GM23338 (cell line): Measurements from ENCODE around the gene FOCAD. TPM values are rescaled to one million over a fixed set of nuclear protein-coding genes. Genes with fewer than 3 reads are reported as not detected.

Experiments used
- ATAC-seq: fragments of 200-7000 bp; cut with Tn5 transposase; 3 replicates; pipeline ENCODE4 v1.9.1; 2020
- DNase-seq: peaks from one replicate; pipeline ENCODE4 v3.0.0-alpha.2; 2015; ENCODE audit warnings: low spot score
- H2AFZ ChIP-seq: fragments of 200-600 bp; sonication (generic); 2 replicates; pipeline ENCODE4 v1.8.0; 2016; ENCODE audit warnings: antibody characterized with exemption, mild to moderate bottlenecking, moderate library complexity
- H3F3A ChIP-seq: fragments of 200-600 bp; sonication (generic); replicated peaks from 2 replicates; pipeline ENCODE4 v1.8.0; 2017; ENCODE audit warnings: antibody characterized with exemption, mixed run types, low read depth
- H3K27ac ChIP-seq: fragments of 200-600 bp; sonication (generic); 2 replicates; pipeline ENCODE4 v1.6.1; 2016; ENCODE audit warnings: low read depth
- H3K27me3 ChIP-seq: fragments of 200-600 bp; sonication (generic); 2 replicates; pipeline ENCODE4 v1.8.0; 2016; ENCODE audit warnings: mild to moderate bottlenecking, mixed run types, moderate library complexity; ENCODE audit not compliant: insufficient read depth
- H3K36me3 ChIP-seq: fragments of 200-600 bp; sonication (generic); 2 replicates; pipeline ENCODE4 v1.8.0; 2016; ENCODE audit warnings: mild to moderate bottlenecking; ENCODE audit not compliant: insufficient read depth
- H3K4me1 ChIP-seq: fragments of 200-600 bp; sonication (generic); 2 replicates; pipeline ENCODE4 v1.8.0; 2016; ENCODE audit warnings: mild to moderate bottlenecking, moderate library complexity; ENCODE audit not compliant: insufficient read depth
- H3K4me2 ChIP-seq: fragments of 200-600 bp; sonication (generic); 2 replicates; pipeline ENCODE4 v1.7.1; 2017; ENCODE audit warnings: mixed run types
- H3K4me3 ChIP-seq: fragments of 200-600 bp; sonication (generic); 2 replicates; pipeline ENCODE4 v1.6.1; 2016; ENCODE audit warnings: mixed run types
- H3K79me2 ChIP-seq: fragments of 200-600 bp; sonication (generic); replicated peaks from 2 replicates; pipeline ENCODE4 v1.8.0; 2017; ENCODE audit warnings: mild to moderate bottlenecking; ENCODE audit not compliant: insufficient read depth
- H3K9me2 ChIP-seq: fragments of 200-600 bp; sonication (generic); 2 replicates; pipeline ENCODE4 v1.8.0; 2017; ENCODE audit not compliant: insufficient read depth
- H4K20me1 ChIP-seq: fragments of 200-600 bp; sonication (generic); replicated peaks from 2 replicates; pipeline ENCODE4 v1.8.0; 2017; ENCODE audit warnings: mild to moderate bottlenecking; ENCODE audit not compliant: insufficient read depth
- H3K27ac Mint-ChIP-seq: 2 replicates; pipeline ENCODE4 v1.8.0; 2020; ENCODE audit warnings: inconsistent platforms, mild to moderate bottlenecking, moderate library complexity, mixed read lengths
- H3K27me3 Mint-ChIP-seq: 3 replicates; pipeline ENCODE4 v1.8.0; 2022; ENCODE audit warnings: low read depth, mild to moderate bottlenecking, moderate library complexity, mixed read lengths, inconsistent platforms; ENCODE audit not compliant: insufficient read depth, poor library complexity
- H3K36me3 Mint-ChIP-seq: 3 replicates; pipeline ENCODE4 v1.8.0; 2021; ENCODE audit warnings: low read depth, mild to moderate bottlenecking, inconsistent platforms, moderate library complexity, mixed read lengths
- H3K4me1 Mint-ChIP-seq: 3 replicates; pipeline ENCODE4 v1.8.0; 2020; ENCODE audit warnings: mild to moderate bottlenecking, inconsistent platforms, mixed read lengths
- H3K4me3 Mint-ChIP-seq: 3 replicates; pipeline ENCODE4 v1.8.0; 2021; ENCODE audit warnings: moderate library complexity, mild to moderate bottlenecking, inconsistent platforms, mixed read lengths
- H3K9me3 Mint-ChIP-seq: 3 replicates; pipeline ENCODE4 v1.8.0; 2020; ENCODE audit warnings: moderate library complexity, mild to moderate bottlenecking, inconsistent platforms, mixed read lengths
- CREB1 ChIP-seq: fragments of 250-450 bp; sonication (Bioruptor Pico); IDR thresholded peaks from 2 replicates; pipeline ENCODE4 v1.5.0; 2020; ENCODE audit warnings: low read depth, mild to moderate bottlenecking, moderate library complexity
- EZH2 ChIP-seq: fragments of 200-600 bp; sonication (generic); IDR thresholded peaks from one replicate; pipeline ENCODE4 v1.8.0; 2017; ENCODE audit warnings: antibody characterized with exemption, mild to moderate bottlenecking, low read depth; ENCODE audit not compliant: unreplicated experiment
- EZH2phosphoT487 ChIP-seq: fragments of 200-600 bp; sonication (generic); IDR thresholded peaks from one replicate; pipeline ENCODE4 v1.8.1; 2018; ENCODE audit warnings: antibody characterized with exemption; ENCODE audit not compliant: unreplicated experiment
- JUNB ChIP-seq: IDR thresholded peaks from one replicate; pipeline ENCODE4 v1.6.1; 2016; ENCODE audit warnings: antibody characterized with exemption; ENCODE audit not compliant: unreplicated experiment
- NANOG ChIP-seq: IDR thresholded peaks from 2 replicates; pipeline ENCODE4 v1.6.1; 2016; ENCODE audit warnings: antibody characterized with exemption, borderline replicate concordance
- POLR2AphosphoS5 ChIP-seq: IDR thresholded peaks from 2 replicates; pipeline ENCODE4 v1.6.1; 2016; ENCODE audit warnings: antibody characterized with exemption, low read depth
- STAT1 ChIP-seq: IDR thresholded peaks from one replicate; pipeline ENCODE4 v1.6.1; 2016; ENCODE audit warnings: antibody characterized with exemption; ENCODE audit not compliant: unreplicated experiment
- ZNF114 ChIP-seq: fragments of 250-450 bp; sonication (Bioruptor Pico); IDR thresholded peaks from 2 replicates; pipeline ENCODE4 v1.5.0; 2020; ENCODE audit warnings: mild to moderate bottlenecking, moderate library complexity
- ZNF331 ChIP-seq: fragments of 250-450 bp; sonication (Bioruptor Pico); IDR thresholded peaks from 2 replicates; pipeline ENCODE4 v1.5.0; 2020; ENCODE audit warnings: low read depth, mild to moderate bottlenecking, moderate library complexity
- polyA plus RNA-seq: library from polyadenylated mRNA; unstranded; fragments of >200 nt; fragmentation: Nextera tagmentation; extraction: Ambion mirVana; gene quantifications from 2 replicates; pipeline ENCODE4 v1.2.1, GENCODE V29; 2016
- total RNA-seq: library from RNA; depleted of rRNA; stranded (reverse); fragments of >200 nt; shearing (Covaris generic); gene quantifications from 2 replicates; pipeline ENCODE4 v1.2.3, GENCODE V29; 2014
- TF ChIP-seq, protein P1 (sequence below): fragments of 250-450 bp; sonication (Bioruptor Pico); IDR thresholded peaks from 2 replicates; pipeline ENCODE4 v1.5.0; 2020; ENCODE audit warnings: mild to moderate bottlenecking, moderate library complexity
- TF ChIP-seq, protein P2 (sequence below): IDR thresholded peaks from 2 replicates; pipeline ENCODE4 v1.6.1; 2016; ENCODE audit warnings: antibody characterized with exemption
- TF ChIP-seq, protein P3 (sequence below): IDR thresholded peaks from one replicate; pipeline ENCODE4 v1.6.1; 2018; ENCODE audit warnings: antibody characterized with exemption; ENCODE audit not compliant: unreplicated experiment
- TF ChIP-seq, protein P4 (sequence below), 2 experiments: fragments of 200-600 bp in 1 of 2; sonication (generic) in 1 of 2; conservative IDR thresholded peaks; 2 replicates each; pipeline versions ENCODE4 v1.5.1 to v1.6.1; 2016 to 2017; ENCODE audit warnings: antibody characterized with exemption in 2 of 2, low read depth in 2 of 2, mild to moderate bottlenecking in 2 of 2, moderate library complexity in 1 of 2

The FOCAD gene
- total and polyA plus RNA-seq, 2 experiments from 2014 or later = 13.7 to 66.5 TPM

DNA sequence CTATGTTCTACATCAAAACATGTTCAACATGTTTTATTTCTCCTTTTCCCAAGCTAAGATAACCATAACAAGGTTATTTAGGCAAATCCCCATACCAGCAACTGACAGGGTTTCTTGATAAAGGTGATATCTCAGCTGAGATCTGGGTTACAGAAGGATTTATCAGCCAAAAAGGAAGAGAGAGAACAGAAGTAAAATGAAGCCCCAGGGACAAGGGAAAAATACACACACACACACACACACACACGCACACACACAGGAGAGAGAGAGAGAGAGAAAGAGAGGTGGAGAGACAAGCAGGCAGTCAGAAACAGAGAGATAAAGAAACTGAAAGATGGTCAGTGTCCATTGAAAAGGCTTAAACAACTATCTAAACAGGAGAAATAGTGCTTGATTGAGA, 42.0 kb upstream of the FOCAD start:
- H2AFZ ChIP-seq = no peak overlapping the region
- no peak overlapping the region for H3K27ac ChIP-seq
- H3K4me3 ChIP-seq = no peak overlapping the region
- H3F3A ChIP-seq = no peaks in the 10 kb centered on the region
- ATAC-seq = no peak
- H3K27ac Mint-ChIP-seq = no peak overlapping the region
- no peak for DNase-seq
- H3K4me2 ChIP-seq = no peak overlapping the region
- no peaks in the 10 kb centered on the region for H3K36me3 ChIP-seq
- H3K4me1 Mint-ChIP-seq = peaks cover 8% of the 10 kb centered on the region; the same call in 2 of the 3 replicates
- H3K9me3 Mint-ChIP-seq = no peaks in the 10 kb centered on the region
- no peaks in the 10 kb centered on the region for H4K20me1 ChIP-seq
- H3K9me2 ChIP-seq = no peaks in the 10 kb centered on the region
- H3K27me3 Mint-ChIP-seq = no peaks in the 10 kb centered on the region
- H3K36me3 Mint-ChIP-seq = no peaks in the 10 kb centered on the region
- no peaks in the 10 kb centered on the region for H3K79me2 ChIP-seq
- TF ChIP-seq, protein P1, sequence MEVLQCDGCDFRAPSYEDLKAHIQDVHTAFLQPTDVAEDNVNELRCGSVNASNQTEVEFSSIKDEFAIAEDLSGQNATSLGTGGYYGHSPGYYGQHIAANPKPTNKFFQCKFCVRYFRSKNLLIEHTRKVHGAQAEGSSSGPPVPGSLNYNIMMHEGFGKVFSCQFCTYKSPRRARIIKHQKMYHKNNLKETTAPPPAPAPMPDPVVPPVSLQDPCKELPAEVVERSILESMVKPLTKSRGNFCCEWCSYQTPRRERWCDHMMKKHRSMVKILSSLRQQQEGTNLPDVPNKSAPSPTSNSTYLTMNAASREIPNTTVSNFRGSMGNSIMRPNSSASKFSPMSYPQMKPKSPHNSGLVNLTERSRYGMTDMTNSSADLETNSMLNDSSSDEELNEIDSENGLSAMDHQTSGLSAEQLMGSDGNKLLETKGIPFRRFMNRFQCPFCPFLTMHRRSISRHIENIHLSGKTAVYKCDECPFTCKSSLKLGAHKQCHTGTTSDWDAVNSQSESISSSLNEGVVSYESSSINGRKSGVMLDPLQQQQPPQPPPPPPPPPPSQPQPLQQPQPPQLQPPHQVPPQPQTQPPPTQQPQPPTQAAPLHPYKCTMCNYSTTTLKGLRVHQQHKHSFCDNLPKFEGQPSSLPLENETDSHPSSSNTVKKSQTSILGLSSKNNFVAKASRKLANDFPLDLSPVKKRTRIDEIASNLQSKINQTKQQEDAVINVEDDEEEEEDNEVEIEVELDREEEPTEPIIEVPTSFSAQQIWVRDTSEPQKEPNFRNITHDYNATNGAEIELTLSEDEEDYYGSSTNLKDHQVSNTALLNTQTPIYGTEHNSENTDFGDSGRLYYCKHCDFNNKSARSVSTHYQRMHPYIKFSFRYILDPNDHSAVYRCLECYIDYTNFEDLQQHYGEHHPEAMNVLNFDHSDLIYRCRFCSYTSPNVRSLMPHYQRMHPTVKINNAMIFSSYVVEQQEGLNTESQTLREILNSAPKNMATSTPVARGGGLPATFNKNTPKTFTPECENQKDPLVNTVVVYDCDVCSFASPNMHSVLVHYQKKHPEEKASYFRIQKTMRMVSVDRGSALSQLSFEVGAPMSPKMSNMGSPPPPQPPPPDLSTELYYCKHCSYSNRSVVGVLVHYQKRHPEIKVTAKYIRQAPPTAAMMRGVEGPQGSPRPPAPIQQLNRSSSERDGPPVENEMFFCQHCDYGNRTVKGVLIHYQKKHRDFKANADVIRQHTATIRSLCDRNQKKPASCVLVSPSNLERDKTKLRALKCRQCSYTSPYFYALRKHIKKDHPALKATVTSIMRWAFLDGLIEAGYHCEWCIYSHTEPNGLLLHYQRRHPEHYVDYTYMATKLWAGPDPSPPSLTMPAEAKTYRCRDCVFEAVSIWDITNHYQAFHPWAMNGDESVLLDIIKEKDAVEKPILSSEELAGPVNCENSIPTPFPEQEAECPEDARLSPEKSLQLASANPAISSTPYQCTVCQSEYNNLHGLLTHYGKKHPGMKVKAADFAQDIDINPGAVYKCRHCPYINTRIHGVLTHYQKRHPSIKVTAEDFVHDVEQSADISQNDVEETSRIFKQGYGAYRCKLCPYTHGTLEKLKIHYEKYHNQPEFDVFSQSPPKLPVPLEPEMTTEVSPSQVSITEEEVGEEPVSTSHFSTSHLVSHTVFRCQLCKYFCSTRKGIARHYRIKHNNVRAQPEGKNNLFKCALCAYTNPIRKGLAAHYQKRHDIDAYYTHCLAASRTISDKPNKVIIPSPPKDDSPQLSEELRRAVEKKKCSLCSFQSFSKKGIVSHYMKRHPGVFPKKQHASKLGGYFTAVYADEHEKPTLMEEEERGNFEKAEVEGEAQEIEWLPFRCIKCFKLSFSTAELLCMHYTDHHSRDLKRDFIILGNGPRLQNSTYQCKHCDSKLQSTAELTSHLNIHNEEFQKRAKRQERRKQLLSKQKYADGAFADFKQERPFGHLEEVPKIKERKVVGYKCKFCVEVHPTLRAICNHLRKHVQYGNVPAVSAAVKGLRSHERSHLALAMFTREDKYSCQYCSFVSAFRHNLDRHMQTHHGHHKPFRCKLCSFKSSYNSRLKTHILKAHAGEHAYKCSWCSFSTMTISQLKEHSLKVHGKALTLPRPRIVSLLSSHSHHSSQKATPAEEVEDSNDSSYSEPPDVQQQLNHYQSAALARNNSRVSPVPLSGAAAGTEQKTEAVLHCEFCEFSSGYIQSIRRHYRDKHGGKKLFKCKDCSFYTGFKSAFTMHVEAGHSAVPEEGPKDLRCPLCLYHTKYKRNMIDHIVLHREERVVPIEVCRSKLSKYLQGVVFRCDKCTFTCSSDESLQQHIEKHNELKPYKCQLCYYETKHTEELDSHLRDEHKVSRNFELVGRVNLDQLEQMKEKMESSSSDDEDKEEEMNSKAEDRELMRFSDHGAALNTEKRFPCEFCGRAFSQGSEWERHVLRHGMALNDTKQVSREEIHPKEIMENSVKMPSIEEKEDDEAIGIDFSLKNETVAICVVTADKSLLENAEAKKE (CRISPR knock-in tag) = no peak
- TF ChIP-seq CREB1 (CRISPR knock-in tag) (no peak), POLR2AphosphoS5 (no peak), JUNB (no peak), EZH2 (no peak), NANOG (no peak), EZH2phosphoT487 (no peak), ZNF331 (CRISPR knock-in tag) (no peak), STAT1 (no peak), ZNF114 (no peak)
- TF ChIP-seq, protein P2, sequence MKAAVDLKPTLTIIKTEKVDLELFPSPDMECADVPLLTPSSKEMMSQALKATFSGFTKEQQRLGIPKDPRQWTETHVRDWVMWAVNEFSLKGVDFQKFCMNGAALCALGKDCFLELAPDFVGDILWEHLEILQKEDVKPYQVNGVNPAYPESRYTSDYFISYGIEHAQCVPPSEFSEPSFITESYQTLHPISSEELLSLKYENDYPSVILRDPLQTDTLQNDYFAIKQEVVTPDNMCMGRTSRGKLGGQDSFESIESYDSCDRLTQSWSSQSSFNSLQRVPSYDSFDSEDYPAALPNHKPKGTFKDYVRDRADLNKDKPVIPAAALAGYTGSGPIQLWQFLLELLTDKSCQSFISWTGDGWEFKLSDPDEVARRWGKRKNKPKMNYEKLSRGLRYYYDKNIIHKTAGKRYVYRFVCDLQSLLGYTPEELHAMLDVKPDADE = no peak
- TF ChIP-seq, protein P3, sequence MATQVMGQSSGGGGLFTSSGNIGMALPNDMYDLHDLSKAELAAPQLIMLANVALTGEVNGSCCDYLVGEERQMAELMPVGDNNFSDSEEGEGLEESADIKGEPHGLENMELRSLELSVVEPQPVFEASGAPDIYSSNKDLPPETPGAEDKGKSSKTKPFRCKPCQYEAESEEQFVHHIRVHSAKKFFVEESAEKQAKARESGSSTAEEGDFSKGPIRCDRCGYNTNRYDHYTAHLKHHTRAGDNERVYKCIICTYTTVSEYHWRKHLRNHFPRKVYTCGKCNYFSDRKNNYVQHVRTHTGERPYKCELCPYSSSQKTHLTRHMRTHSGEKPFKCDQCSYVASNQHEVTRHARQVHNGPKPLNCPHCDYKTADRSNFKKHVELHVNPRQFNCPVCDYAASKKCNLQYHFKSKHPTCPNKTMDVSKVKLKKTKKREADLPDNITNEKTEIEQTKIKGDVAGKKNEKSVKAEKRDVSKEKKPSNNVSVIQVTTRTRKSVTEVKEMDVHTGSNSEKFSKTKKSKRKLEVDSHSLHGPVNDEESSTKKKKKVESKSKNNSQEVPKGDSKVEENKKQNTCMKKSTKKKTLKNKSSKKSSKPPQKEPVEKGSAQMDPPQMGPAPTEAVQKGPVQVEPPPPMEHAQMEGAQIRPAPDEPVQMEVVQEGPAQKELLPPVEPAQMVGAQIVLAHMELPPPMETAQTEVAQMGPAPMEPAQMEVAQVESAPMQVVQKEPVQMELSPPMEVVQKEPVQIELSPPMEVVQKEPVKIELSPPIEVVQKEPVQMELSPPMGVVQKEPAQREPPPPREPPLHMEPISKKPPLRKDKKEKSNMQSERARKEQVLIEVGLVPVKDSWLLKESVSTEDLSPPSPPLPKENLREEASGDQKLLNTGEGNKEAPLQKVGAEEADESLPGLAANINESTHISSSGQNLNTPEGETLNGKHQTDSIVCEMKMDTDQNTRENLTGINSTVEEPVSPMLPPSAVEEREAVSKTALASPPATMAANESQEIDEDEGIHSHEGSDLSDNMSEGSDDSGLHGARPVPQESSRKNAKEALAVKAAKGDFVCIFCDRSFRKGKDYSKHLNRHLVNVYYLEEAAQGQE = no peak
- TF ChIP-seq, protein P4, sequence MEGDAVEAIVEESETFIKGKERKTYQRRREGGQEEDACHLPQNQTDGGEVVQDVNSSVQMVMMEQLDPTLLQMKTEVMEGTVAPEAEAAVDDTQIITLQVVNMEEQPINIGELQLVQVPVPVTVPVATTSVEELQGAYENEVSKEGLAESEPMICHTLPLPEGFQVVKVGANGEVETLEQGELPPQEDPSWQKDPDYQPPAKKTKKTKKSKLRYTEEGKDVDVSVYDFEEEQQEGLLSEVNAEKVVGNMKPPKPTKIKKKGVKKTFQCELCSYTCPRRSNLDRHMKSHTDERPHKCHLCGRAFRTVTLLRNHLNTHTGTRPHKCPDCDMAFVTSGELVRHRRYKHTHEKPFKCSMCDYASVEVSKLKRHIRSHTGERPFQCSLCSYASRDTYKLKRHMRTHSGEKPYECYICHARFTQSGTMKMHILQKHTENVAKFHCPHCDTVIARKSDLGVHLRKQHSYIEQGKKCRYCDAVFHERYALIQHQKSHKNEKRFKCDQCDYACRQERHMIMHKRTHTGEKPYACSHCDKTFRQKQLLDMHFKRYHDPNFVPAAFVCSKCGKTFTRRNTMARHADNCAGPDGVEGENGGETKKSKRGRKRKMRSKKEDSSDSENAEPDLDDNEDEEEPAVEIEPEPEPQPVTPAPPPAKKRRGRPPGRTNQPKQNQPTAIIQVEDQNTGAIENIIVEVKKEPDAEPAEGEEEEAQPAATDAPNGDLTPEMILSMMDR (conservative IDR thresholded peaks at IDR 0.05; ENCODE audit: low read depth in 2 of 2) = no peak
- no peaks in the 10 kb centered on the region for H3K27me3 ChIP-seq
- peaks cover 7% of the 10 kb centered on the region; the same call in 1 of the 2 replicates for H3K4me1 ChIP-seq
- H3K4me3 Mint-ChIP-seq = no peak overlapping the region
